ENCODE results near the gene PSD4. TPM values are rescaled to one million over a fixed set of nuclear protein-coding genes. Genes with fewer than 3 reads are reported as not detected.

Gene PSD4
- 21.4 TPM for polyA plus RNA-seq
- long read RNA-seq, donor 1, transcript PSD4-207 (2 exons, 2,424 nt) = major isoform, 7 of 7 reads
- long read RNA-seq, donor 1, partial matches to known transcripts = 0 of 7 reads
- long read RNA-seq, donor 1, other reads (novel, unspliced or antisense) = 0 of 7 reads
- long read RNA-seq, donor 2, partial matches to known transcripts = 0 of 1 reads
- long read RNA-seq, donor 2, other reads (novel, unspliced or antisense) = 0 of 1 reads
- long read RNA-seq, donor 3 = 0 reads
- long read RNA-seq, donor 4 = 0 reads
- long read RNA-seq, donor 5, partial matches to known transcripts = 0 of 2 reads
- long read RNA-seq, donor 5, other reads (novel, unspliced or antisense) = 0 of 2 reads
- long read RNA-seq, donor 6, partial matches to known transcripts = 0 of 1 reads
- long read RNA-seq, donor 6, other reads (novel, unspliced or antisense) = 0 of 1 reads
- long read RNA-seq, donor 7, partial matches to known transcripts = 0 of 2 reads
- long read RNA-seq, donor 7, other reads (novel, unspliced or antisense) = 0 of 2 reads
- long read RNA-seq, donor 8, partial matches to known transcripts = 0 of 3 reads
- long read RNA-seq, donor 8, other reads (novel, unspliced or antisense) = 0 of 3 reads
- long read RNA-seq, donor 9, partial matches to known transcripts = 0 of 4 reads
- long read RNA-seq, donor 9, other reads (novel, unspliced or antisense) = 0 of 4 reads
- long read RNA-seq, donor 10, partial matches to known transcripts = 0 of 2 reads
- long read RNA-seq, donor 10, other reads (novel, unspliced or antisense) = 0 of 2 reads
- long read RNA-seq, donor 11, partial matches to known transcripts = 0 of 4 reads
- long read RNA-seq, donor 11, other reads (novel, unspliced or antisense) = 0 of 4 reads

- Histone ChIP-seq H3K9me3 (ENCODE audit: control insufficient read depth, low read depth, low read length) (no peaks in the 10 kb centered on the region), H3K4me1 (ENCODE audit: control insufficient read depth, insufficient read depth, low read length) (peaks cover 7% of the 10 kb centered on the region), H3K4me3 (ENCODE audit: low read length) (peak within 1 kb of the TSS; percentile 13), H3K27ac (ENCODE audit: low read length) (no peak within 1 kb of the TSS), H3K27me3 (ENCODE audit: control insufficient read depth, insufficient read depth, low read length) (no peaks in the 10 kb centered on the region), H3K36me3 (ENCODE audit: control insufficient read depth, insufficient read depth, low read length) (no peaks in the 10 kb centered on the region)
- no CpG with 5 or more reads among the region's 14 CpGs for WGBS (ENCODE audit: insufficient coverage, low lambda C conversion rate)
- peak in 1 of 2 donors; percentile 28 for DNase-seq
These were observed at the start of gene PSD4 for GRCh38 chr2:113173542-113174375. PSD4 (plus strand) TSS chr2:113173971; CDS start chr2:113182457, 8,486 bp downstream.

- WGBS (ENCODE audit: insufficient coverage, low lambda C conversion rate) = no CpG with 5 or more reads among the region's 12 CpGs
- no peak overlapping the region for H3K4me3 ChIP-seq (ENCODE audit: low read length)
- H3K27ac ChIP-seq (ENCODE audit: low read length) = no peak overlapping the region
- H3K4me1 ChIP-seq (ENCODE audit: control insufficient read depth, insufficient read depth, low read length) = no peaks in the 10 kb centered on the region
- no peaks in the 10 kb centered on the region for H3K27me3 ChIP-seq (ENCODE audit: control insufficient read depth, insufficient read depth, low read length)
- H3K36me3 ChIP-seq (ENCODE audit: control insufficient read depth, insufficient read depth, low read length) = no peaks in the 10 kb centered on the region
- DNase-seq = peak in 1 of 2 donors; percentile 15
- H3K9me3 ChIP-seq (ENCODE audit: control insufficient read depth, low read depth, low read length) = no peaks in the 10 kb centered on the region
These were observed 49.4 kb upstream of the PSD4 start for GRCh38 chr2:113124181-113124961.

DNA sequence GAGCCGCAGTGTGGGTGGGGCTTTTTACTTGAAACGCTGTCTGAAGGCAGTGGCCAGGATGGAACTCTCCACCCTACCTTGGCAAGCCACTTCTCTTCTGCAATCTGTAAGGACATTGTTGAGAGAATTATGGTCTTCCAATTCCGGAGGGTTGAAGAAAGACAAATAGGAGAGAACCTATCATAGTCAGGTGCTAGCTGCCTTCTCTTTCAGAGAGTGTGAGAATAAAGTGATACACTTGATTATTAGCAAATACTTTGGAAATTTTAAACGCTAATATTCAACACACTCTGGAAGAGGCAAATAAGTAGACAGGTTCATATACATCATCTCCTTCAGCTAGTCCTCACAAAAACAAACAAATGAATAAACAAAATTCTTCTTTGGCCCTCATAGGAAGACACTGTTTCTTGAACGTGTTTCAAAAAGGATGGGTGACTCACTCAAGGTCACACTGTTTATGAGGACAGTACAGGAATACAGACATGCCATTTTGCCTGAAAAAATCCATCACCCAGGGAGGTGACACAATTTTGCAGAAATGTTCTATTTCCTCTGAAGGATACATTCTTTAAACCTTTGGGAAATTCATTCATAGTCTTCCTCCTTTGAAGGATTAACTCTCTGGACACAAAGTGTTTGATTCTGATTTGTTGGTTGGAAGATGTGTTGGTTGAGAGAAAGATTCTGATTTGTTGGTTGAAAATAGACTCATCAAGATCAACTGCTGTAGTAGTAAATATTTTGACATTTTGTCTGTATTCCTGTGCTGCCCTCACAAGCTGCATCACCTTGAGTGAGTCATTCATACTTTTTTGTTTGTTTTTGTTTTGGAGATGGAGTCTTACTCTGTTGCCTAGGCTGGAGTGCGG is 48.6 kb upstream of the PSD4 start:
- DNase-seq = no peak
- Histone ChIP-seq H3K27me3 (ENCODE audit: control insufficient read depth, insufficient read depth, low read length) (no peaks in the 10 kb centered on the region), H3K4me1 (ENCODE audit: control insufficient read depth, insufficient read depth, low read length) (no peaks in the 10 kb centered on the region), H3K27ac (ENCODE audit: low read length) (no peak overlapping the region), H3K36me3 (ENCODE audit: control insufficient read depth, insufficient read depth, low read length) (no peaks in the 10 kb centered on the region), H3K9me3 (ENCODE audit: control insufficient read depth, low read depth, low read length) (no peaks in the 10 kb centered on the region), H3K4me3 (ENCODE audit: low read length) (no peak overlapping the region)
- WGBS (ENCODE audit: insufficient coverage, low lambda C conversion rate) = 71% methylated on average over 2 of the region's 6 CpGs

- Histone ChIP-seq H3K36me3 (ENCODE audit: control insufficient read depth, insufficient read depth, low read length) (no peaks in the 10 kb centered on the region), H3K27ac (ENCODE audit: low read length) (no peak within 1 kb of the TSS), H3K4me3 (ENCODE audit: low read length) (no peak within 1 kb of the TSS), H3K27me3 (ENCODE audit: control insufficient read depth, insufficient read depth, low read length) (no peaks in the 10 kb centered on the region), H3K4me1 (ENCODE audit: control insufficient read depth, insufficient read depth, low read length) (no peaks in the 10 kb centered on the region), H3K9me3 (ENCODE audit: control insufficient read depth, low read depth, low read length) (no peaks in the 10 kb centered on the region)
- WGBS (ENCODE audit: insufficient coverage, low lambda C conversion rate) = 20% methylated on average over 3 of the region's 16 CpGs
- DNase-seq = no peak
These were observed 46.7 kb upstream of the PSD4 start, which contains the start of gene IL1RN for GRCh38 chr2:113126845-113127645. IL1RN (plus strand) TSS chr2:113127598; CDS start chr2:113127625, 27 bp downstream.

- no peaks in the 10 kb centered on the region for H3K4me1 ChIP-seq (ENCODE audit: control insufficient read depth, insufficient read depth, low read length)
- no peak overlapping the region for H3K27ac ChIP-seq (ENCODE audit: low read length)
- WGBS (ENCODE audit: insufficient coverage, low lambda C conversion rate) = no CpG with 5 or more reads among the region's 15 CpGs
- DNase-seq = no peak
- H3K36me3 ChIP-seq (ENCODE audit: control insufficient read depth, insufficient read depth, low read length) = no peaks in the 10 kb centered on the region
- no peak overlapping the region for H3K4me3 ChIP-seq (ENCODE audit: low read length)
- H3K27me3 ChIP-seq (ENCODE audit: control insufficient read depth, insufficient read depth, low read length) = no peaks in the 10 kb centered on the region
- no peaks in the 10 kb centered on the region for H3K9me3 ChIP-seq (ENCODE audit: control insufficient read depth, low read depth, low read length)
These were observed 45.9 kb upstream of the PSD4 start for GRCh38 chr2:113127646-113128570.

- DNase-seq = no peak
- no peaks in the 10 kb centered on the region for H3K27me3 ChIP-seq (ENCODE audit: control insufficient read depth, insufficient read depth, low read length)
- H3K36me3 ChIP-seq (ENCODE audit: control insufficient read depth, insufficient read depth, low read length) = no peaks in the 10 kb centered on the region
- WGBS (ENCODE audit: insufficient coverage, low lambda C conversion rate) = no CpG with 5 or more reads among the region's 2 CpGs
- H3K27ac ChIP-seq (ENCODE audit: low read length) = no peak overlapping the region
- peaks cover 4% of the 10 kb centered on the region for H3K4me1 ChIP-seq (ENCODE audit: control insufficient read depth, insufficient read depth, low read length)
- no peak overlapping the region for H3K4me3 ChIP-seq (ENCODE audit: low read length)
- H3K9me3 ChIP-seq (ENCODE audit: control insufficient read depth, low read depth, low read length) = no peaks in the 10 kb centered on the region
These were observed 44.2 kb upstream of the PSD4 start for GRCh38 chr2:113129519-113130078.

GRCh38 chr2:113131352-113132185 is 42.2 kb upstream of the PSD4 start:
- H3K27ac ChIP-seq (ENCODE audit: low read length) = no peak overlapping the region
- peaks cover 4% of the 10 kb centered on the region for H3K4me1 ChIP-seq (ENCODE audit: control insufficient read depth, insufficient read depth, low read length)
- H3K4me3 ChIP-seq (ENCODE audit: low read length) = no peak overlapping the region
- H3K36me3 ChIP-seq (ENCODE audit: control insufficient read depth, insufficient read depth, low read length) = no peaks in the 10 kb centered on the region
- H3K9me3 ChIP-seq (ENCODE audit: control insufficient read depth, low read depth, low read length) = no peaks in the 10 kb centered on the region
- no peaks in the 10 kb centered on the region for H3K27me3 ChIP-seq (ENCODE audit: control insufficient read depth, insufficient read depth, low read length)
- no CpG with 5 or more reads among the region's 7 CpGs for WGBS (ENCODE audit: insufficient coverage, low lambda C conversion rate)
- no peak for DNase-seq

Measured in large intestine (tissue), 12 donors.